Testis (tissue), 3 donors: ENCODE results near the gene MRPS27. TPM values are rescaled to one million over a fixed set of nuclear protein-coding genes. Genes with fewer than 3 reads are reported as not detected.

ENCODE experiments used
- DNase-seq: peaks from one replicate; pipeline ENCODE4 v3.0.0-alpha.2; 2019
- H3K27ac ChIP-seq, 2 donors: fragments of 200-600 bp; sonication (generic); one replicate each; pipeline ENCODE4 v1.5.1; 2019
- H3K27me3 ChIP-seq: fragments of 200-600 bp; sonication (generic); one replicate; pipeline ENCODE4 v1.5.1; 2019
- H3K36me3 ChIP-seq: fragments of 200-600 bp; sonication (generic); one replicate; pipeline ENCODE4 v1.5.1; 2017; ENCODE audit warnings: low read depth; ENCODE audit errors: missing control alignments
- H3K4me1 ChIP-seq: fragments of 200-600 bp; sonication (generic); one replicate; pipeline ENCODE4 v1.5.1; 2019
- H3K4me3 ChIP-seq, 2 donors: fragments of 200-600 bp; sonication (generic); one replicate each; pipeline ENCODE4 v1.5.1; 2017 to 2019
- H3K9me3 ChIP-seq: fragments of 200-600 bp; sonication (generic); one replicate; pipeline ENCODE4 v1.5.1; 2017
- CTCF ChIP-seq, 3 experiments: fragments of 450-650 bp in 2 of 3; fragments of 200-600 bp in 1 of 3; sonication (generic) in 1 of 3; IDR thresholded peaks; one replicate each; pipeline ENCODE4 v1.5.1; 2016 to 2019; ENCODE audit warnings: antibody characterized with exemption in 3 of 3, mild to moderate bottlenecking in 2 of 3, moderate library complexity in 1 of 3
- POLR2A ChIP-seq: fragments of 450-650 bp; IDR thresholded peaks from one replicate; pipeline ENCODE4 v1.6.1; 2017; ENCODE audit warnings: antibody characterized with exemption, mild to moderate bottlenecking, moderate library complexity
- WGBS, 2 donors: methylation state at CpG; one replicate each; pipeline ENCODE4 v1.1.5; 2018; 5-methylcytosine and 5-hydroxymethylcytosine counted together
- intact Hi-C: fragments of 100-400 bp; cut with DNase I; formaldehyde crosslinking; loops from one replicate; pipeline ENCODE4 v1.15.1; 2023; ENCODE audit warnings: low total_unique reads
- polyA plus RNA-seq: library from polyadenylated mRNA; stranded (reverse); fragments of 350-450 nt; fragmentation: Illumina TruSeq; extraction: RNeasy Lipid Tissue Mini Kit (QIAGEN cat#74804); gene quantifications from one replicate; pipeline ENCODE4 v1.2.3, GENCODE V29; 2014; ENCODE audit warnings: low read depth, low replicate concordance; ENCODE audit not compliant: insufficient read depth
- total RNA-seq, 2 donors: library from RNA; depleted of rRNA; stranded (reverse); fragments of >200 nt; gene quantifications; one replicate each; pipeline ENCODE4 v1.2.3, GENCODE V29; 2016

Gene MRPS27
- total and polyA plus RNA-seq, 3 donors from 2014 or later, result 35.7 to 42.6 (median 41.6) TPM

- peak overlapping the region in 1 of 2 donors; percentile 71 for H3K27ac ChIP-seq
- WGBS, 2 donors, result 65 to 83% methylated on average over 10 of the region's 10 CpGs
- TF ChIP-seq POLR2A (no peak), CTCF (IDR thresholded peaks at IDR 0.05) (no peak)
- no peaks in the 10 kb centered on the region for H3K36me3 ChIP-seq
- H3K4me3 ChIP-seq, result no peak overlapping the region
- no peak for DNase-seq
- H3K9me3 ChIP-seq, result no peaks in the 10 kb centered on the region
- no peaks in the 10 kb centered on the region for H3K27me3 ChIP-seq
- intact Hi-C loops, result no loop called here
- peaks cover 10% of the 10 kb centered on the region for H3K4me1 ChIP-seq
These were observed 110.6 kb downstream of the MRPS27 start for GRCh38 chr5:72209147-72210115.

- H3K4me3 ChIP-seq, result no peak overlapping the region
- H3K36me3 ChIP-seq, result no peaks in the 10 kb centered on the region
- no peaks in the 10 kb centered on the region for H3K27me3 ChIP-seq
- peaks cover 10% of the 10 kb centered on the region for H3K4me1 ChIP-seq
- DNase-seq, result no peak
- intact Hi-C loops, result no loop called here
- TF ChIP-seq POLR2A (no peak), CTCF (IDR thresholded peaks at IDR 0.05) (no peak)
- H3K9me3 ChIP-seq, result no peaks in the 10 kb centered on the region
- WGBS, 2 donors, result 94 to 95% methylated on average over 3 of the region's 3 CpGs
- H3K27ac ChIP-seq, result no peak overlapping the region
These were observed 111.6 kb downstream of the MRPS27 start for GRCh38 chr5:72208324-72208926.

DNA sequence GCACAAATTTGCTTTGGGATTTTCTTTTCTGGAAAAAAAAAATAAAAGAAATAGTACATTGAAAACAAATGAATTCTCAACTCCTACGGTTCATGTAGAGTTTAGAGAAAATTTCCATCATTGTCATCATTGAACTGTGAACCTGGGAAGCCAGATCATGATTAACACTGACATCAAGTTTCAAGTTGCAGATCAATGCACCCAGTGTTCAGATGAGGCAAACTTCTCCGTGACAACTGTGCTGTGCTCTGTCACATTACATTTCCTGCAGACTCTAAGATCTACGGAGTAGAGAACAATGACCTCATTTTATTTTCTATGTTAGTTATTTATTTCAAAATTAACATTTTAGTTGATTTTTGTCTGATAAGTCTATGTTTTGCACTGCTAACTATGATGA is 113.0 kb downstream of the MRPS27 start:
- TF ChIP-seq POLR2A, result no peak
- TF ChIP-seq CTCF (IDR thresholded peaks at IDR 0.05), result no peak
- peaks cover 10% of the 10 kb centered on the region for H3K4me1 ChIP-seq
- no peak for DNase-seq
- H3K36me3 ChIP-seq, result no peaks in the 10 kb centered on the region
- 75 to 76% methylated on average over 3 of the region's 3 CpGs for WGBS, 2 donors
- H3K4me3 ChIP-seq, result no peak overlapping the region
- intact Hi-C loops, result no loop called here
- H3K27me3 ChIP-seq, result no peaks in the 10 kb centered on the region
- H3K9me3 ChIP-seq, result no peaks in the 10 kb centered on the region
- no peak overlapping the region for H3K27ac ChIP-seq

- Histone ChIP-seq H3K36me3 (no peaks in the 10 kb centered on the region), H3K9me3 (no peaks in the 10 kb centered on the region), H3K4me3 (no peak overlapping the region), H3K27ac (no peak overlapping the region), H3K27me3 (no peaks in the 10 kb centered on the region), H3K4me1 (peaks cover 6% of the 10 kb centered on the region)
- DNase-seq, result no peak
- intact Hi-C loops, result no loop called here
- TF ChIP-seq POLR2A (no peak), CTCF (IDR thresholded peaks at IDR 0.05) (no peak)
- WGBS, 2 donors, result 84 to 87% methylated on average over 3 of the region's 3 CpGs
These were observed 113.9 kb downstream of the MRPS27 start for GRCh38 chr5:72206160-72206559.
